Measurements from ENCODE around the gene NHERF1.

The NHERF1 gene

DNA sequence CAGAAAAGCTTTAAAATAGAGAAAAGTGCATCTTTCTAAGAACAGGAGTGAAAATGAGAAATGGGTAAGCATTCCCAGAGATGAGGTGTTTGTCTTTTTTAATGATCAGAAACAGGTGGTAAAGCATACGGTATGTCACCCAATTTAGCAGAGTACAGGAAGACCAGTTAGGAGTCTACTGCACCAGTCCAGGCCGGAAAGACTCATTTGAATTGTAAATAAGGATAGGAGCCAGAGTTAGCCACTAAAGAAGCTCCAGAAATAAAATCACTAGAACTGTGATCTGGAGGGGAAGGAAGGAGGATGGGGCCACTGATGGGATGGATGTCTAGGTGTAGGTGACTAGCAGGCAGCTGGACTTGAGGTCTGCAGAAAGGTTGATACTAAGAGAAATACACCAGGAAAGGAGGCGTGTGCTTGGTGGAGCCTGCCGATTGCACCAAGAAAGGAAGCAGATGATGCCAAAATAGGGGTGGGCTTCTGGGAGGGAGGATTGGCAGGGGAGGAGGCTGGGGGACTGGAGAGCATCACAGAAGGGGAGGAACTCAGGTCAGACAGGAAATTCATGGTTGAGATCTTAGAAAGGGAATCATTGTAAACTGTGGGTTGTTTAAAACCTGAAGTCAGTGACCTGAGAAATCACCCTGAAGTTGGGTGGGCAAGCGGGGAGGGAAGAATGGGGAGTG lies 35.8 kb downstream of the NHERF1 start:
- no peak for DNase-seq (ENCODE audit: low read depth in 3 of 3)

- peak in 1 of 3 donors; percentile 34 for DNase-seq (ENCODE audit: low read depth in 3 of 3)
Measured at GRCh38 chr17:74785096-74785980, 36.9 kb downstream of the NHERF1 start.

DNA sequence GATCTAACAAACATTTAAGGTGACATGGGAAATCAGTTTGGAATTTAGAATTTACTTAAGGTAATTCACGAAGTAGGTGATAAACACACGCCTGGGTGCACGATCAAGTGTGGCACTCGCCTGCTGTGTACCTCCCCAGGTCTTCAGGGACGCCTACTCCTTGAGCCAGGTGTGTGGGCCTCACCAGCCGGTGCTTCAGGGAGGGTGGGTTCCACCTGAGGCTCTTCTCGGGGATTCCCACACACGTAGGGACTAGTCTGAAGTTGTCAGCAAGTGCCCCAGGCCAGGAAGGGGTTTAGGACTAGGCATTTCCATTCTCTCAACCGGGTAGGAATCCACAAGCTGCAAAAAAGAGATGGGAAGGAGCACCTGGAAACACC lies 37.5 kb downstream of the NHERF1 start:
- DNase-seq (ENCODE audit: low read depth in 3 of 3) = no peak

DNA sequence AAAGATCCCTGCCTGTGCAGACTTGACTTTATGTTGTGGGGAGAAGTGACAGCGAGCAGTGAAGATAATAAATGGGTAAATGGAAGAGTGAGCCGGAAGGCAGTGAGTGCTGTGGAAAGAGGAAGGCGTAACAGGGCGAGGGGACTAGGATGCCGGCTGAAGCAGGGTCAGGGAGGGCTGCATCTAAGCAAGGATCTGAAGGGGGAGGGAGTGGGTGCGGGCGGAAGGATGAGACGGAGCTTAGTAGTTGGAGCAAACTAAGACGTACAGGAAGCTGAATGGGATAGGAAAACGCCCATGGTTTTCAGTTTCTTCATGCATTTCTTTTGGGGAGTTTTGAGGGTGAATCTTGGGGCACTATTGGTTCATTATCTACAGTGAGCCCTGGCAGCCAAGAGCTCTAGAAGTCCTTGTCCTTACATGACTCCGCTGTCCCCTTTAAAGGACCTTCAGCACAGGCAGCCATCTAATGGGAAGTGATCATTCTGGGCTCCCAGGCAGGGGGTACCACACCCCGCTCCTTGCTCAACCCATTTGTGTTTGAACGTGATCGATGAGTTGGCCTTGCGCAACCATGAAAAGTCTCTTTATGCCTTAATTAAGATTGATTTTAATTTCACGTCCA lies 38.1 kb downstream of the NHERF1 start:
- DNase-seq (ENCODE audit: low read depth in 3 of 3) = no peak

GRCh38 chr17:74790161-74791058 lies 42.0 kb downstream of the NHERF1 start:
- DNase-seq (ENCODE audit: low read depth in 3 of 3) = no peak

GRCh38 chr17:74792586-74793105 lies 44.2 kb downstream of the NHERF1 start:
- DNase-seq (ENCODE audit: low read depth in 3 of 3) = no peak

- no peak for DNase-seq (ENCODE audit: low read depth in 3 of 3)
Measured at GRCh38 chr17:74795327-74796020, 47.0 kb downstream of the NHERF1 start.

DNA sequence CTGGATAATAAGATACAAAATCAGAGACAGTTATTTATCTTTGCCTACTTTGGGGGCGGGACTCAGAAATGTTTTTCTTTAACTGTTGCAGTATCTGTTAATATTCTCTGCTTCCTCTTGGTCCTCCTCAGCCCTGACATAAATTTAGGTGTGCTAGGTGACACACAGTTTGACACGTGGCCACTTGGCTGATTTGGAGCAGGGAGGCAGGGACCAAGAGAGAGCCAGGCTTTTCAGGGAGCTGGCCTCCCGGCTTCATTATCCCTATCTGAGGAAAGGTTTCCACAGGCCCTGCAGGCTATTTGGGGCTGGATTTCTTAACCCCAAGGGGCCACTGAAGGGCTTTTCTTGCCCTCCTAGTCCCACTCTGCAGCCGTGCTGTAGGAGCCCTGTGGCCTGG lies 47.8 kb downstream of the NHERF1 start:
- no peak for DNase-seq (ENCODE audit: low read depth in 3 of 3)

- DNase-seq (ENCODE audit: low read depth in 3 of 3) = no peak
Measured at GRCh38 chr17:74796866-74797265, 48.4 kb downstream of the NHERF1 start.

- DNase-seq (ENCODE audit: low read depth in 3 of 3) = no peak
Measured at GRCh38 chr17:74797824-74798223, 49.4 kb downstream of the NHERF1 start.

GRCh38 chr17:74798239-74798707 lies 49.8 kb downstream of the NHERF1 start:
- DNase-seq (ENCODE audit: low read depth in 3 of 3) = no peak

GRCh38 chr17:74799097-74799496 lies 50.7 kb downstream of the NHERF1 start:
- DNase-seq (ENCODE audit: low read depth in 3 of 3) = no peak

DNA sequence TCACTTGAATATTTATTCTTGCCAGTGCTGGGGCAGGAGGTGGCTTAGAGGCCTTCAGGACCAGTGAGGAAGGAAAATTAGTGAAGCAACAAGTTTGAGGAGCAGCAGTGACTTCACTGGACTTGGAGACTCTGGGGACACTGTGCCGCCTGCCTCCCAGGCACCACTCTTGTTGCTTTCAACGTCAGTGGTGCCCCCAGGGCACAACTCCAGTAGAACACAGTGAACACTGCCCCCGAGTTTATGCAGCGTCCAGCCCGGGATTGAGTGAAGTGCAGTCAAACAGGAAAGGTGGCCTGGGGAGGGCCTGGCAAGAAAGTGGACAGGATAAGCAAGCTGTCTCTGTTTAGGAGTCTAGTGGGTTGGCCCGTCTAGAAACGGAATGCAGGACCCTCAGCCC lies 52.1 kb downstream of the NHERF1 start:
- DNase-seq (ENCODE audit: low read depth in 3 of 3) = no peak

DNA sequence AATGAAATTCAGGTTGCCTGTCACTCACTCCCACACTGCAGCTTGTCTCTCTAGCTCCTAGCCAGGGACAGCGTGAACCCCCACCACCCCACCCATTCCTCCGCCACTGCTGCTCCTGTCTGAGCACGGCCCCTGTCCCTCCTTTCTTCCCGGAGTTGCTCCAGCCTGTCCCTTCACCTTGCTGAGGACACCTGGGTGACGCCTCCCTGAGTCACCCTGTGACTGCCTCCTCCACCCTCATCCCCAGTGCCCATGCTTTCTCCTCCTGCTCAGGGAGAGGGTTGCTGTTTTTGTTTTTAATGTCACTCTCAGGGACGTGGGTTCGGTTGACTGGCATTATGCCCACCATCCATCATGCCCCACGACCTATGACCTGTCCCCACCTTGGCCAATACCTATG lies 53.5 kb downstream of the NHERF1 start:
- no peak for DNase-seq (ENCODE audit: low read depth in 3 of 3)

DNA sequence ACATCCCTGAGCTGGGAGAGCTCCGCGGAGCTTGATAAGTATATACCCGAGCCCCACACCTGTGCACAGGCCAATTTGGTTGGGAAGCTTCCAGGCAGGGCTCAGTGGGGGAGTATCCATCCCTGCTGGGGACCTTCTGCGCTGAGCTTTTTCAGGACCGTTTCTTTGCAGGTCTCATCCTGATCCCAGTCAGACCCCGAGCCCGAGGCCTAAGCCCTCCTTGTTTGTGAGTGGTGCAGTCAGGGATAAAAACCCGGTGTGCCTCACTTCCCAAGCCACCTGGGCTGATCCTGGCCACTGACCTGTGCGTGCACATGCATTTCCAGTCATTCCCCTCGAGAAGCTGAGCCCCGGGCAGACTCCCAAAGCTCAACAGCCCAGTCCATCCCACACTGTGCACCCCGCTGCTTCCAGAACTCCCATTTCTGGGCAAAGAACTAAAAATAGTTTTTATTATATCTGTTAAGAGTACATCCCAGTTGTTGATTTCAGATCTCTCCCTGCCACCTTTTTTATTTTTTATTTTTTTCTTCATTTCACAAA lies 55.0 kb downstream of the NHERF1 start:
- no peak for DNase-seq (ENCODE audit: low read depth in 3 of 3)

- no peak for DNase-seq (ENCODE audit: low read depth in 3 of 3)
Measured at GRCh38 chr17:74803971-74804370, 55.5 kb downstream of the NHERF1 start.

DNA sequence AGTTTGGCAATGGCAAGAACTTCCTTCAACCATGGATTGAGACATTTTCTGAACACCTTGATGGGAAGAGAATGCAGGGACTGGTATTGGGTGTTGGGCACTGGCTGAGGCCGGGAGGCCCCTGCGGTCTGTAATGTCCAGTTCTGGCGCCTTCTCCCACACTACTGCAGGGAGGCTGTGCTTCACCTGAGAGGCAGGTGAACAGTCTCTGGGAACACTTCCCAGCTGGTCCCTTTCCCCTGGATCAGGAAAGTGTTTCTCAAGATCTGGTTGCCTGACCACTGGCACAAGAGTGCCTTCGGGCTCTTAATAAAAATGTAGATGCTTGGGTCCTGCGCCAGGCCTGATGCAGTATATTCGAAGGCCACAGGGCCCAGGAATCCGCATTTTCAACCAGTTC lies 56.3 kb downstream of the NHERF1 start:
- DNase-seq (ENCODE audit: low read depth in 3 of 3) = no peak

DNA sequence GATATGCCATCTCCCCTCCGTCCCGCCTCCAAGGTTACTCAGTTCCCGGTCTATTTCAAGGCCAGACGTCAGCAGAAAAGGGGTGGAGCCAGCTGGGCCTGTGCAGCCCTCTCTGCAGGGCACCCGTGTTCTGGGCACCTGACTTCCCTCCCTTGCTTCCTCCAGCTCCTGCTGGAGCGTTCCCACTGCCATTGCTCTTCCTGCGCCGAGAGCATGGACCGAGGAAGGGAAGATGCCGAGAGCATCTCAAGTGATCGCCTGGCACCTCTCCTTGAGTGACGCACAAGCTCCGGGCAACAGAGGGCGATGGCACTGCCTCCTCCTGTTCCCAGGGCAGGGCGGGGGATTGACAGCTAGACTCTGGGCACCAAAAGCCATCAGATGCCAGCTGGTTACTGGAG lies 57.2 kb downstream of the NHERF1 start:
- DNase-seq (ENCODE audit: low read depth in 3 of 3) = no peak

GRCh38 chr17:74806334-74806733 lies 57.9 kb downstream of the NHERF1 start:
- no peak for DNase-seq (ENCODE audit: low read depth in 3 of 3)

GRCh38 chr17:74807441-74807840 lies 59.0 kb downstream of the NHERF1 start:
- no peak for DNase-seq (ENCODE audit: low read depth in 3 of 3)
